GM18858 (cell line): ENCODE measurements around the gene TBX21.
"Not testable (repeated sequence)": the region's sequence is repeated elsewhere in the genome, so short reads cannot be mapped to it uniquely, and the experiment has no call there.

ENCODE experiments used
- ATAC-seq: cut with Tn5 transposase; IDR thresholded peaks from one replicate; pipeline ENCODE4 v1.9.1; 2021; ENCODE audit not compliant: unreplicated experiment

TBX21 gene

GRCh38 chr17:47762728-47763127 lies 29.7 kb downstream of the TBX21 start:
- no peak for ATAC-seq

GRCh38 chr17:47763913-47764582 lies 31.0 kb downstream of the TBX21 start:
- no peak for ATAC-seq

- not testable (repeated sequence) for ATAC-seq
Observed at GRCh38 chr17:47773649-47774048, 40.6 kb downstream of the TBX21 start.

- ATAC-seq = no peak
Observed at GRCh38 chr17:47774331-47774730, 41.3 kb downstream of the TBX21 start.

GRCh38 chr17:47774987-47775580 lies 42.0 kb downstream of the TBX21 start:
- ATAC-seq = no peak

- ATAC-seq = no peak
Observed at GRCh38 chr17:47776330-47777197, 43.5 kb downstream of the TBX21 start.

GRCh38 chr17:47778184-47778635 lies 45.2 kb downstream of the TBX21 start:
- ATAC-seq = no peak

- ATAC-seq = no peak
Observed at GRCh38 chr17:47781397-47781796, 48.4 kb downstream of the TBX21 start.

GRCh38 chr17:47785538-47786123 lies 52.6 kb downstream of the TBX21 start:
- ATAC-seq = no peak

GRCh38 chr17:47789611-47790561 lies 56.9 kb downstream of the TBX21 start:
- no peak for ATAC-seq

GRCh38 chr17:47791025-47791424 lies 58.0 kb downstream of the TBX21 start:
- no peak for ATAC-seq

GRCh38 chr17:47792457-47792856 lies 59.4 kb downstream of the TBX21 start:
- ATAC-seq = no peak

GRCh38 chr17:47792979-47793378 lies 59.9 kb downstream of the TBX21 start:
- ATAC-seq = no peak
